SK-N-SH (cell line): ENCODE measurements around the gene MRPS33.

ENCODE experiments used
- CTCF ChIP-seq: fragments of 200-600 bp; sonication (generic); IDR thresholded peaks from 2 replicates; pipeline ENCODE4 v1.6.1; 2017; ENCODE audit warnings: antibody characterized with exemption, mild to moderate bottlenecking, moderate library complexity
- FOSL2 ChIP-seq: IDR thresholded peaks from 2 replicates; pipeline ENCODE4 v1.4.0; 2012; ENCODE audit warnings: low read depth, mild to moderate bottlenecking, moderate library complexity, borderline replicate concordance
- GABPA ChIP-seq: IDR thresholded peaks from 2 replicates; pipeline ENCODE4 v1.4.0; 2012; ENCODE audit warnings: low read depth, mild to moderate bottlenecking
- GATA2 ChIP-seq: sonication (generic); formaldehyde crosslinking; IDR thresholded peaks from 2 replicates; pipeline ENCODE4 v1.5.0; 2020; ENCODE audit warnings: mild to moderate bottlenecking, missing genetic modification reagents
- TAF1 ChIP-seq: IDR thresholded peaks from 2 replicates; pipeline ENCODE4 v1.6.1; 2012; ENCODE audit warnings: low read depth, mild to moderate bottlenecking, low read length, moderate library complexity, borderline replicate concordance
- YY1 ChIP-seq: IDR thresholded peaks from 2 replicates; pipeline ENCODE4 v1.4.0; 2012; ENCODE audit warnings: low read depth, mild to moderate bottlenecking
- TF ChIP-seq, protein P1 (sequence below): IDR thresholded peaks from 2 replicates; pipeline ENCODE4; 2012

DNA sequence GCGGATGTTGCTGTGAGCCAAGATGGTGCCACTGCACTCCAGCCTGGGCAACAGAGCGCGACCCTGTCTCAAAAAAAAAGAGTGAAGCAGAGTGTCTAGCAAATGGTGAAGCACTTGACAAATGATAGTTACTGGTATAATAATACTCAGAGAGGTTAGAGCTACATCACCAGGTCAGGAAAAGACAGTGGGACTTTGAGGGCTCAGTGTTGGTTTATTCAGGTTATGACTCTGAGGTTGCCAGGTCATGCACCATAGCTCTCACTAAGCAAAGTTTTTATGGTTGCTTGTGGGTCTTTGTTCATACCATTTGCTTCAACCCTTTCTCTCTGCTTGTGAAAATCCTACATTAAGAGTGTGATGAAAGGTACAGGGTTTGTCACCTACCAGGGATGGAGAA, 13.6 kb downstream of the MRPS33 start:
- TF ChIP-seq GABPA (no peak), GATA2 (no peak), CTCF (no peak), TAF1 (no peak), YY1 (no peak), FOSL2 (no peak)
- TF ChIP-seq, protein P1, sequence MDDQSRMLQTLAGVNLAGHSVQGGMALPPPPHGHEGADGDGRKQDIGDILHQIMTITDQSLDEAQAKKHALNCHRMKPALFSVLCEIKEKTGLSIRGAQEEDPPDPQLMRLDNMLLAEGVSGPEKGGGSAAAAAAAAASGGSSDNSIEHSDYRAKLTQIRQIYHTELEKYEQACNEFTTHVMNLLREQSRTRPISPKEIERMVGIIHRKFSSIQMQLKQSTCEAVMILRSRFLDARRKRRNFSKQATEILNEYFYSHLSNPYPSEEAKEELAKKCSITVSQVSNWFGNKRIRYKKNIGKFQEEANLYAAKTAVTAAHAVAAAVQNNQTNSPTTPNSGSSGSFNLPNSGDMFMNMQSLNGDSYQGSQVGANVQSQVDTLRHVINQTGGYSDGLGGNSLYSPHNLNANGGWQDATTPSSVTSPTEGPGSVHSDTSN: no peak
